ENCODE data around the gene MREG. TPM values are rescaled to one million over a fixed set of nuclear protein-coding genes. Genes with fewer than 3 reads are reported as not detected.
"Not testable (repeated sequence)": the region's sequence is repeated elsewhere in the genome, so short reads cannot be mapped to it uniquely, and the experiment has no call there.

The MREG gene
- total and polyA plus RNA-seq, 2 experiments from 2014 or later = 1.3 to 1.6 TPM

DNA sequence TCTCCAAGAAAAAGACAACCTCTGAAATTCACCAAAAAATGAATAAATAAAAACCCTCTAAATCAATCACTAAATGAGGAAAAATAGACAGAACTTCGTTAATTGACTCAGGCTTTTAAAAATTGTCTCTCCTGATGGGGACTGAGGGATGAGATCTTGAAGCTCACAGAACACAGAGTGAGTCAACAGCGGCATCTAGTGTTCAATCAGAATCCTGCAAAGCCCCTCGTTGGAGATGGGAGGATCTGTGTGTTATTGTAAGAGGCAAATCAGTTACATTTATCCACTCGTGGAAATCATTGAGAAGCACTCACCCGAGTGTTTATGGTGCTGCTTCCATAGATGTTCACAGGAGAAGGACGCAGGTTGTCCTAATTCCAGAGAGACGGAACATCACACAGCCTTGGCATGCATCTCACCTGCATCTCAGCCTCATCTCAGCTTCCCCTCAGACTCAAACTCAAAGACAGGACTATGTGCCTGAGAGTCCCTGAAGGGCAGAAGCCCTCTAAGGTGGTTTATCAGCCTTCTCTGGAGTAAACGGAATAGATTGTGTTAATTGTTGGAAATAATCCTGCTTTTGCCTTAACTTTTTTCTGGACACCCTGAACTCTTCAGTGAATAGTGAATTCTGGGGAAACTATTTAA, 82.0 kb downstream of the MREG start:
- Histone ChIP-seq H3K36me3 (no peaks in the 10 kb centered on the region), H3K27ac (no peak overlapping the region)

DNA sequence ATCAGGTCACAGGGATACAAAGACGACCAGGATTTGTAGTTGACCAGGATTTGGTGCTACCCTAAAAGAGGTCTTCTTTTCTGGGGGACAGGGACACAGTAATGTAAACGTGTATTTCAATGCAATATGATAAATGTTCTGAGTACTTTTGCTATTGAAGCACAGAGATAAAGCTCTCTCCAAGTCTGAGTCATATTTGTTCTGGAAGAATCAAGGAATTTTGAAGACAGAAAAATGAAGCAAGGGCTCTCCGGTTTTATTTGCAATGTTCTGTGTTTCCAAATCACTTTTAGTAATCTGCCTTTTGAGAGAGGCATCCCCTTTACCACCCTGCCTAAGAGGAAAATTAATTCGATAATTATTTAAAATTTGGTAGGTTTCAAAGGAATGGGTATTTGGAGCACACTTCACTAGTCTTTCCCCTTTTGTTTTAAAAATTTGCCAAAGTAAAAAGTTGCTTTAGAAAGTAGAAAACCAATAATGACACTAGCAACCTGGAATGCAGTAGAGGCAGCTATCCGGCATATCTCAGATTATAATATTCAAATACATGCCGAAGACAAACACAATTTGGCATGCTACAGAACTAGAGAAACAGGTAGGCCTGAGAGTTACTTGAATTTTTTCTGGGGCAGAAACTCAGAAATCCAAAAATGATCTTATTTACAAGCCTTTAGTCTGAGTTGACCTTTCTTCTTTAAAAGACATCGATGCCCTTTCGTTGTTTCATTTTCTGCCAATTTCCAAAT, 82.7 kb downstream of the MREG start:
- Histone ChIP-seq H3K4me1 (ENCODE audit: low read depth) (peaks cover 6% of the 10 kb centered on the region), H3K9me3 (ENCODE audit: low read depth) (no peaks in the 10 kb centered on the region), H3K36me3 (no peaks in the 10 kb centered on the region), H3K27me3 (no peaks in the 10 kb centered on the region), H3K27ac (no peak overlapping the region), H3K4me3 (no peak overlapping the region)
- peak in 1 of 2 donors; percentile 70 for DNase-seq (ENCODE audit: low read depth in 1 of 2, low spot score in 1 of 2)
- TF ChIP-seq, protein P1, sequence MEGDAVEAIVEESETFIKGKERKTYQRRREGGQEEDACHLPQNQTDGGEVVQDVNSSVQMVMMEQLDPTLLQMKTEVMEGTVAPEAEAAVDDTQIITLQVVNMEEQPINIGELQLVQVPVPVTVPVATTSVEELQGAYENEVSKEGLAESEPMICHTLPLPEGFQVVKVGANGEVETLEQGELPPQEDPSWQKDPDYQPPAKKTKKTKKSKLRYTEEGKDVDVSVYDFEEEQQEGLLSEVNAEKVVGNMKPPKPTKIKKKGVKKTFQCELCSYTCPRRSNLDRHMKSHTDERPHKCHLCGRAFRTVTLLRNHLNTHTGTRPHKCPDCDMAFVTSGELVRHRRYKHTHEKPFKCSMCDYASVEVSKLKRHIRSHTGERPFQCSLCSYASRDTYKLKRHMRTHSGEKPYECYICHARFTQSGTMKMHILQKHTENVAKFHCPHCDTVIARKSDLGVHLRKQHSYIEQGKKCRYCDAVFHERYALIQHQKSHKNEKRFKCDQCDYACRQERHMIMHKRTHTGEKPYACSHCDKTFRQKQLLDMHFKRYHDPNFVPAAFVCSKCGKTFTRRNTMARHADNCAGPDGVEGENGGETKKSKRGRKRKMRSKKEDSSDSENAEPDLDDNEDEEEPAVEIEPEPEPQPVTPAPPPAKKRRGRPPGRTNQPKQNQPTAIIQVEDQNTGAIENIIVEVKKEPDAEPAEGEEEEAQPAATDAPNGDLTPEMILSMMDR (IDR thresholded peaks at IDR 0.05; ENCODE audit: low read depth, low read length) = no peak

More for the DNA sequence above, 82.0 kb downstream of the MREG start:
- TF ChIP-seq, protein P1 (IDR thresholded peaks at IDR 0.05; ENCODE audit: low read depth, low read length) = peak; percentile 96
- Histone ChIP-seq H3K4me1 (ENCODE audit: low read depth) (peaks cover 6% of the 10 kb centered on the region), H3K4me3 (no peak overlapping the region), H3K9me3 (ENCODE audit: low read depth) (no peaks in the 10 kb centered on the region), H3K27me3 (no peaks in the 10 kb centered on the region)
- peak; percentile 71 to 90 for DNase-seq (ENCODE audit: low read depth in 1 of 2, low spot score in 1 of 2)

DNA sequence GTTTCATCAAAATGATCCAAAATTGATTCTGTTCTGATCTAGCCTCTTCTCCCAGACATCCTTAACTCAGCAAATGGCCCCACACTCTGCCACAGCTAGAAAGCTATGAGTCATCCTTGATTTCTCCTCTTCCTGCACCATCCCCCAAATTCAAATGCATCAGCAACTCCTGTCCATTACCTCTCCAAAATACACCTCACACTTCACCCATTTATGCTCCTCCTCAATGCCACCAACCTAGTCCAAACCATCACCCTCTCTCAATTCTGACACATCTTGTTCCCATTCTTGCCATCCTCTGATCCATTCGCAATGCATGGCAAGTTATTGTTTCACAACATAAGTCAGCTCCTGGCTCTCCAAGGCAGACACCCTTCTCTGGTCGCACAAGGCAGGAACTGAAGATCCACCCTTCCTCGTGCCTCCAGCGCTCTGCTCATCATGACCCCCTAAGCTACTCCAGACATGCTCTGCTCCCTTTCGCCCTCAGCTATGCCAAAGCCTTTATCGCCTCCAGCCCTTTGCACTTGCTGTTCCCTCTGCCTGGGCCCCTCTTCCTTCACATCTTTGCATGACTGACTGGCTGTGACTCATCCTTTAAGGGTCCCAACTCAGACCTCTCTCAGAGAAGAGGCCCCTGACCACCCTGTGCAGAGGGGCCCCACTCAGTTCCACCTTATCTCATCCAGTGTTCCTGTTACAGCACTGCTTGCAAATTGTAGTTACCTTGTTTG, 83.6 kb downstream of the MREG start:
- Histone ChIP-seq H3K4me1 (ENCODE audit: low read depth) (peaks cover 6% of the 10 kb centered on the region), H3K27ac (no peak overlapping the region), H3K27me3 (no peaks in the 10 kb centered on the region), H3K9me3 (ENCODE audit: low read depth) (no peaks in the 10 kb centered on the region), H3K36me3 (no peaks in the 10 kb centered on the region), H3K4me3 (no peak overlapping the region)
- TF ChIP-seq, protein P1 (IDR thresholded peaks at IDR 0.05; ENCODE audit: low read depth, low read length) = no peak
- DNase-seq (ENCODE audit: low read depth in 1 of 2, low spot score in 1 of 2) = no peak

DNA sequence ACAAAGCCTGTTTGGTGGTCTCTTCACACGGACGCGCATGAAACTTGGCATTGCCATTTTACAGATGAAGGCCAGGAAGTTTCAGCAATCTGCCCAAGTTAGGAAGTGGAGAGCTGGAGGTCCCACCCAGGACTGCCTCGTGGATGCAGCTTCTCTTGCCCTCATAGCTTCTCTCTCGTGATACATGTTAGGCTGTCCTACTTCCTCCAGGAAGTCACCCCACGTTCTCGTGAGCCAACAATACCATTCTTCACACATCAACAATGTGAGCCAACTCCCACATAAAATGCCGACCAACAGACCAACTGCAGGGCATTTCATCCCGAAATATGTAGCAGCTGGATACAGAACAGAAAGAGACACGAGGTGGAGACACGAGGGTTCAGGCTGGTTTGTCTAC, 85.3 kb downstream of the MREG start:
- TF ChIP-seq, protein P1 (IDR thresholded peaks at IDR 0.05; ENCODE audit: low read depth, low read length) = no peak
- Histone ChIP-seq H3K36me3 (no peaks in the 10 kb centered on the region), H3K9me3 (ENCODE audit: low read depth) (no peaks in the 10 kb centered on the region), H3K27ac (no peak overlapping the region), H3K4me1 (ENCODE audit: low read depth) (peaks cover 6% of the 10 kb centered on the region), H3K4me3 (no peak overlapping the region), H3K27me3 (no peaks in the 10 kb centered on the region)
- DNase-seq (ENCODE audit: low read depth in 1 of 2, low spot score in 1 of 2) = no peak

DNA sequence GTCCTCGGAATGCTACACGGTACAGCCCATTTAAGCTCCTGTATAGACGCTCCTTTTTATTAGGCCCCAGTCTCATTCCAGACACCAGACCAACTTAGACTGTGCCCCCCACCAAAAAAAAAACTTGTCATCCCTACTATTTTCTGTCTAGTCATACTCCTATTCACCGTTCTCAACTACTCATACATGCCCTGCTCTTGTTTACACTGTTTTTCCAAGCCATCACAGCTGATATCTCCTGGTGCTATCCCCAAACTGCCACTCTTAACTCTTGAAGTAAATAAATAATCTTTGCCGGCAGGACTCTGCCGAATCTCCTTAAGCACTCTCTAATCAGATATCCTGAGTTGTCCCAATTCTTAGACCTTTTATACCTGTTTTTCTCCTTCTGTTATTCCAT, 86.4 kb downstream of the MREG start:
- not testable (repeated sequence) for H3K36me3 ChIP-seq; H3K27ac ChIP-seq; DNase-seq (ENCODE audit: low read depth in 1 of 2, low spot score in 1 of 2); H3K27me3 ChIP-seq; H3K9me3 ChIP-seq (ENCODE audit: low read depth); H3K4me1 ChIP-seq (ENCODE audit: low read depth); H3K4me3 ChIP-seq
